Central memory CD4-positive, alpha-beta T cell (primary cell): ENCODE results near the gene FGR.

Source experiments
- DNase-seq: peaks from one replicate; pipeline ENCODE4 v3.0.0; 2022

FGR gene

DNA sequence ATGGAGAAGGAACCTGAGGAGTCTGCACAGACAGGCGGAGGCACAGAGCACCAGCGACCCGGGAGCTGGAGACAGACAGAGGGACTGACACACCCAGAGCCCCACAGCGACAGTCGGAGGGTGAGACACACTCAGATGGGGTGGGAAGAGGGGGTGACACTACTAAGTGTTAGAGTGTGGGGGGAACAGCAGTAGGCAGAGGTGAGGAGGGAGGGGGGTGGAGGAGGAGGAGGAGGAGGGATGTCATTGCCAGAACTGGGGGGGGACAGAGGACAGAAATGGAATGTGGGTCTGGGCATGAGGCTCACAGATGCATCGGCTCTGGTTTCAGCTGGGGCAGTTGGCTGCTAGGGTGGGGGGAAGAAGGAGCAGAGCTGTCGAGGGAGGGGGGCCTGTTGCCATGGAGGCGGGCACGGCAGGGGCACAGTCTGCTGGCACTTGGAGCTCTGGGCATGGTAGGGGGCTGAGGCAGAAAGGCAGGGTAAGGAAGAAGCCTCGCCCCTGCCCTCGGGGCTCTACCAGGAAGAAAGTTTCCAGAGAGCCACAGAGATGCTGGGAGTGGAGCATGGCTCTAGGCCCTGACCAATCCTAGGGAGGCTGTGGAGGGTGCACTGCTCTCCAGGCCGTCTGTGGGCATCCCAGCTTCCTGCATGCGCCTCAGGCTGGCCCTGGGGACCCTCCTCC, 68.4 kb downstream of the FGR start:
- no peak for DNase-seq

DNA sequence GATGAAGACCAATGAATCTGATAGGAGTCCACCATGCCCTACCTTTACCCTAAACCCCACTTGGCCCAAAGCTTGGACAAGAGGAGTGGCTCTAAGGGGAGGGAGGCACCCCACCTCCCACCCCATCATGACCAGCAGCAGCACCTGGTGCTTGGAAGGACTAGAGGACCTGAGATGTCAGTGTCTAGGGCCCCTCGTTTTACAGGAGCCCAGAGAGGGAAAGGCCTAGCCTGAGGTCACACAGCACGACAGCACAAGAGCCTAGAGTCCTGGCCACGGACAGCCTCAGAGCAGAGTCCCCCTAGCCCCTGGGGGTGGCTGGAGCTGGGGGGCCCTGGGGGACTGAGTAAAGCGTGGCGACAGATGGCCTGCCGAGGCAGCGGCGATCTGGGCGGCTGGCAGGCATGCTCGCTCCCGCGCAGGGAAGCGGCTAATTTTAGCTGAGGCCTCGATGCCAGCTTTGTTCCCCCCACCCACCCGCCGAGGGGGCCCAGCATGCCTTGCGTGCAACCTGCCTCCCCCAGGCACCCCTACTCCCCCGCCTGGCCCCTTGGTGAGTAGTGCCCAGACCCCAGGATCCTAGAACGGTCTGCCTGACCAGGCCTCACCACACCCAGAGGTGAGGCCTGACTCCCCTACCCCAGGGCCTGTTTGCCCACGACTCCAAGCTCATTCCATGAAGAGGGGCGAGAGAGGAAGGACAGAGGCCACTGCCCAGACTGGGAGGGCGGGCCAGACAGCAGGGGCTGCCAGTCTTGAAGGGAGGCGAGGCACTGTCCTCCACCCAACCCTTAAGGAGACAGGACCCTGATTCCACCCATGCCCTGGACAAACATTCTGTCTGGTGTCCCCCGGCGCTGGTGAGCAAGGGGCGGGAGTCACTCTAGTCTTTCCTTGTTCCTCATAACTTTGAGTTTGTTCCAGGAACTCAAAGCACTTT, 70.0 kb downstream of the FGR start:
- no peak for DNase-seq

DNA sequence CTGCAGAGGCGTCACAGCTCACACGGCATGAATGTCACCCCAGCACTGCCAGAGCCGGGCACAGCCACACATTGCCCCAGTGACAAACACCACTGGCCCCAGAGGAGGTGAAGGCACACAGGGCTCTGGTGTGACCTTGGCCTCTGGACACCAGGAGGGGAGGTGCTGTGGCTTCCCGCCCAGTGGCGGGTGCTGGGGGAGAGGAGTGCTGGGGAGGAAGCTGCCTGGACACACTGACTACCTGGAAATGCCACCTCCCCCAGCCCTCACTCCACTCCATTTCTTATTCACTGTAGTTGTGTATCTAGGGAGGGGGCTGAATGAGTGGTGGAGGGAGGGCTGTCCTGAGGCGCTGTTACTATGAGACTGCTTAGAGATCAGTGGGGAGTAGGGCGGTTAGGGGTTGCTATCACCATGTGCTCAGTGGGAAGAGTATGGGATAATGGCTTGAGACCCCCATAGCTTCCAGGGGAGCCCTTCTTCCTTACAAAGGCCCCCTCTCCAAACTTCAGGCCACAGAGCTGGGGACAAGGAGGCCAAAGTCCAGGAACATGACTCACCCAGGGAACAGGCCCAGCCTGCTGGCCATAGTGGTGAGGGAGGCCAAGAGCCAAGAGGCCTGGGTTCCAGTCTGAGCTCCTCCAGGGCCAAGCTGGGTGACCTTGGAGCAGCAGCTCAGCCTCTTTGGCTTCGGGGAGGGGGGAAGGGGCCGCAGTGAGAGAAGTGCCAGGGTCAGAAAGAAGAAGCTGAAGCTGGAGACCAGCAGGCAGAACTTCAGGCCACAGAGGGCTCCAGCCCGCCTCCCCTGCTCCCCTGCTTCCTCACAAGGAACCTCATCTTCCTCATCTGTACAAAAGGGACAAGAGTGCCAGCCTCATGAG, 71.2 kb downstream of the FGR start:
- DNase-seq, result no peak

DNA sequence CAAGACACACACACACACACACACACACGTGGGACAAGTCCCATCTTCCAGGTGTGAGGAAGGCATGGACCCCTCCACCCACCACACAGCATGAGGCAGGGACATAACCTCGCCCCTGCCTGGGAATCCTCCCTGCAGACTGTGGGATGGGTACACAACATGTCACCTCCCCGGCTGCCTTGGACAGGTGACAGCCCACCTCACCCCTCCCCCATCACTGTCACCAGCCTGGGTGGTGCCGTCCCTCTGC, 71.7 kb downstream of the FGR start:
- DNase-seq, result no peak

DNA sequence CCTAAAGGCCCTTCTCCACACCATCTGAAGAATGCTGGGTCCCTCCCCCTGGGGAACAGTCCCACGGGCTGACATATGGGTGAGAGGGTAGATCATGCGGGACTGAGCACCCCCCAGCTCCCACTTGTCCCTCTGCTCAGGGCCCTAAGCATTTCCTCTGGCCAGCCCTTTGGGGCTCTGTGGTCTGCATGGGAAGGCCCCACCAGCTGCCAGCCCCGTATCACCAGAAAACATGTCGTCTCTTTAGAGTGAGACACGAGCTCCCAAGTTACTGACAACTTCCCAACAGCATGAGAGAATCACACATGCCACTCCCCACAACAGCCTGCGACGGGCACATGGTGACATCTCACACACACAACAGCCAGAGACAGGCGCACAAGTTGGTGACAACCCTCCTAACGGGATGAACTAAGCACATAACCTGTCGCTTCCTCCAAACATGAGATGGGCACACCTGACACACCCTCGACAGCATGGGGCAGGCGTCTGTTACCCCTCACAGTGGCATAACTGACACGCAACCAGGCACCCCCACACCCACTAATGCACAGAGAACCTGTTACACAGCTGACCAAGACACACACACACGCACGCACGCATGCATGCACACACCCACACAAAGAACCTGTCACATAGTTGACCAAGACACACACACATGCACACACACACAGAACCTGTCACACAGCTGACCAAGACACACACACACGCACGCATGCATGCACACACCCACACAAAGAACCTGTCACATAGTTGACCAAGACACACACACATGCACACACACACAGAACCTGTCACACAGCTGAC, 72.2 kb downstream of the FGR start:
- no peak for DNase-seq
